ENCODE measurements around the gene SNX14.

DNA sequence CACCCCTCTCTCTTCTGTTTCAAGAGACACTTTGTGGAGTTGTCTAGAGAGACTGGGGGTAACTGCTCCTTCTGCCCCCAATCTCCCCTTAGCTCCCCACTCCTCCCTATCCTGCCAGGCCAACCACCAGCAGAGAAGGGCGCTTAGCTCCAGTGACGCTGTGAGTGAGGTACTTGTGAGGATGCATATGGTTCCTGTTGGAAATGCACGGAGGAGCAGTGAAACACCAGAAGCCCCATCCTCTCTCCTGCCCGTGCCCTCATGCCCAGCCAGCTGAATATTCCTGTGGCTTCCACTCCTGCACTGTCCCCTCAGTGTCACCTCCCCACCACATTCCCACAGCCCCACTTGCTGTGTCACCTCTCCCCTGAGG is 131.9 kb downstream of the SNX14 start:
- TF ChIP-seq CTCF (IDR thresholded peaks at IDR 0.05) (no peak), POLR2AphosphoS5 (IDR thresholded peaks at IDR 0.05) (no peak)
